ENCODE data around the gene TCIRG1. TPM values are rescaled to one million over a fixed set of nuclear protein-coding genes. Genes with fewer than 3 reads are reported as not detected.
A peak's percentile ranks its signal among the peaks of the same experiment; 100 is the strongest.

Gene TCIRG1
- total RNA-seq, 2 donors from 2014 or later, result 39.5 to 51.7 TPM

- DNase-seq (no peak), ATAC-seq (no peak)
- intact Hi-C loops (cut with DNase I), result no loop called here
These were observed 23.4 kb upstream of the TCIRG1 start for GRCh38 chr11:68015467-68015866.

DNA sequence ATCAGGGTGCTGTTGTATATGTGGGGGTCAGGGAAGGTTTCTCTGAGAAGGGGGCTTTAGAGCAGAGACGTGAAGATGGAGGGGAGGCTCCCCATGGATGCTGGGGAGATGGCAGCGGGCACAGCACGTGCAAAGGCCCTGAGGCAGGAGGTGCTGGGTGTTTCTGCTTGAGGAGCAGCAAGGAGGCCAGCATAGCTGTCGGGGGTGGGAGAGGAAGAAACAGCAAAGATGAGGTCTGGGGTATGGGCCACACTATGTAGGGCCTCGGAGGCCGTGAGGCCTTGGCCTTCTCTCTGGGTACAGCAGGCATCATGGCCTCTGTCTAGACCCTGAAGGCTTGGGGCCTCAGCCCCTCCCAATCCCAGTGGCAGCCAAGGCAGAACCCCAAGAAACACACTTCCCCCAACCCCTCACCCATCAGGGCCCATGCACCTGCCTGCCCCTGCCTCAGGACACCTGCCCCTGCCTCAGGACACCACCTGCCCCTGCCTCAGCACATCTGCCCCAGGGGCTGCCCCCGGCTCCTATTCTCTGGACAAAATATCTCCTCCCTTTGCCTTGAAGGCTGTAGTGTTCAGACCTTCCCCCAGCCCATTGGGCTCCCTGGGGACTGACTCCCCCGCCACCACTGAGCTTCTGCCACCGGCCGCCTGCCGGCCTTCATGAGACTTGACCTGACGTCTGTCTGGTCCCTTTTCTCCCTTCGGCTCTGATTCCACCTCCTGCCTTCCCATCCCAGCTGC lies 22.5 kb upstream of the TCIRG1 start:
- DNase-seq, result no peak
- intact Hi-C loops (cut with DNase I), result no loop called here
- no peak for ATAC-seq

GRCh38 chr11:68016904-68017817 lies 21.7 kb upstream of the TCIRG1 start:
- intact Hi-C loops (cut with DNase I), result no loop called here
- no peak for DNase-seq

GRCh38 chr11:68017980-68018729 lies 20.7 kb upstream of the TCIRG1 start:
- intact Hi-C loops (cut with DNase I), result no loop called here

More at GRCh38 chr11:68016904-68017817, 21.7 kb upstream of the TCIRG1 start:
- ATAC-seq, result no peak

DNA sequence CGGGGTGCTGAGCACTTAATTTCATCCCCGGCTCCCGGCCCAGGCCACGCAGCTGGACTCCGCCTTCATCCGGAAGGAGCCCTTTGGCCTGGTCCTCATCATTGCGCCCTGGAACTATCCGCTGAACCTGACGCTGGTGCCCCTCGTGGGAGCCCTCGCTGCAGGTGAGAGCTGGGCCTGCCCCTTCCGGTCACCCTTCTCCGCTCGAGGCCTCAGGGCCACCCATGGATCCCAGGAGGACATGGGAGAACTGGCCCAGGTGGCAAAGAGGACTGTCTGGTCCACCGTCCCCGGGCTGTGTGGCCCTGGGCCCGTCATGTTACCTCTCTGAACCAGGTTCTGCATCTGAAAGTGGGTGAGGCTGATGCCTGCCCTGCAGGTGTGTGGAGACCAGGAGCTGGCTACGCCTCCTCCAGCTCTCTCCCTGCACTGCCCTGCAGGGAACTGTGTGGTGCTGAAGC lies 20.1 kb upstream of the TCIRG1 start:
- intact Hi-C loops (cut with DNase I), result no loop called here
- ATAC-seq, result no peak
- no peak for DNase-seq

More at GRCh38 chr11:68017980-68018729, 20.7 kb upstream of the TCIRG1 start:
- ATAC-seq, result no peak
- DNase-seq, result no peak

DNA sequence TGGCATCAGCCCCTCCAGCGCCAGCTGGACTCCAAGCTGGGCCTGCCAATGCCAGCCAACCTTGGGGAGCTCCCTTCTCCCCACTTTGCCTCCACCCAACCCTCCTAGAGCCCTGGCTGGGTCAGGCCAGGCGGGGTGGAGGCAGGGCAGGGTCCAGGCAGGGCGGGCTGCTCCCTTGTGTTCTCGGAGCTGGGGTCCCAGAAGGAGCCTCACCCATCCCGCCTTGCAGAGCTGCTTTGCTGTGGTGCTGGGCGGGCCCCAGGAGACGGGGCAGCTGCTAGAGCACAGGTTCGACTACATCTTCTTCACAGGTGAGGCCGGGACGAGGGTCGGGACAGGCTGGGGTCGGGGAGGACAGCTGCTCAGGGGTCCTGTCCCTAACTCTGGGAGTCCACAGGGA lies 19.3 kb upstream of the TCIRG1 start:
- intact Hi-C loops (cut with DNase I), result no loop called here
- DNase-seq (no peak), ATAC-seq (no peak)

GRCh38 chr11:68020575-68020974 lies 18.2 kb upstream of the TCIRG1 start:
- ATAC-seq, result peak; percentile 9 to 36
- intact Hi-C loops (cut with DNase I), result no loop called here
- no peak for DNase-seq

DNA sequence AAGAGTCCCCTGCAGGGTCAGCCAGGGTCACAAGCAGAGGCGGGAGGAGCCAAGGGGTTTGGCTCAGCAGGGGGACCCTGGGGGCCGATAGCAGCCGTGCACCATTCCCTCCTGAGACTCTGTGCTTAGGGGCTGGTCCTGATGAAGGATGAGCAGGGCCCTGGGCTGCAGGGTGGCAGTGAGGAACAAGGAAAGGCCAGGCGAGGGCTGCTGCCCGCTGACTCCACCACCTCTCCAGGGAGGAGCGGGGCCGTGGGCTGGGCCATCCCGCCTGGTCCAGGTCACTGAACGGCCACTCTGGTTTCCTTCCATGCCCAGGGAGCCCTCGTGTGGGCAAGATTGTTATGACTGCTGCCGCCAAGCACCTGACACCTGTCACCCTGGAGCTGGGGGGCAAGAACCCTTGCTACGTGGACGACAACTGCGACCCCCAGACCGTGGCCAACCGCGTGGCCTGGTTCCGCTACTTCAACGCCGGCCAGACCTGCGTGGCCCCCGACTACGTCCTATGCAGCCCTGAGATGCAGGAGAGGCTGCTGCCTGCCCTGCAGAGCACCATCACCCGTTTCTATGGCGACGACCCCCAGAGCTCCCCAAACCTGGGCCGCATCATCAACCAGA lies 17.5 kb upstream of the TCIRG1 start:
- no peak for DNase-seq
- intact Hi-C loops (cut with DNase I), result no loop called here
- ATAC-seq, result peak in 1 of 2 donors; percentile 17

DNA sequence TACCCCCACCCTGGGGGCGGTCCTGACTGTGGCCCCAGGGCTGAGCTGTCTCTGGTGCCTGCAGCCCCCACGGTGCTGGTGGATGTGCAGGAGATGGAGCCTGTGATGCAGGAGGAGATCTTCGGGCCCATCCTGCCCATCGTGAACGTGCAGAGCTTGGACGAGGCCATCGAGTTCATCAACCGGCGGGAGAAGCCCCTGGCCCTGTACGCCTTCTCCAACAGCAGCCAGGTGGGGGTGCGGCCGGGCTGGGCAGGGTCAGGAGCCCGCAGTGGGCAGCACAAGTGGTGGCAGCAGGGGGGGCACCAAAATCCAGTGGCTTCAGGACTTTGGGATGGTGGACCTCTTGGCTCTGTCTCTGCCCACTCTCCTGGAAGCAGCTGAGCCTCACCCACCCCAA lies 16.3 kb upstream of the TCIRG1 start:
- DNase-seq (no peak), ATAC-seq (no peak)
- intact Hi-C loops (cut with DNase I), result no loop called here

DNA sequence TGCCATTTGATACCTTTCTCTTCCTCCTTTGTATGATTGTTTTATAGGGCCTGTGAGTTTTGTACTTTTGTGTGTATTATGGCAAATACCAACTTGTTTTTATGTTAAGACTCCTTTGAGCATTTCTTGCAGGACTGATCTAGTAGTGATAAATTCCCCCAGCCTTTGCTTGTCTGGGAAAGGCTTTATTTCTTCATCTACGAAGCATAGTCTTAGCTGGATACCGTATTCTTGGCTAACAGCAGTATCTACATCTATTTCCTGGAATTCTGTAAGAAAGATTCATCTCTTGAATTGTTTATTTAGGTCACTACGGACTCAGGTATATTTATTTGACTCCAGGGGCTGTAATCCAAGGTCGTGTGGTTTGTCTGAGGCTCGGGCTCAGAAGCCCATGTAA lies 14.3 kb upstream of the TCIRG1 start:
- no peak for DNase-seq
- intact Hi-C loops (cut with DNase I), result no loop called here
- ATAC-seq, result no peak

- DNase-seq, result no peak
- intact Hi-C loops (cut with DNase I), result no loop called here
- no peak for ATAC-seq
These were observed 13.8 kb upstream of the TCIRG1 start for GRCh38 chr11:68025047-68025446.

GRCh38 chr11:68026391-68027105 lies 12.3 kb upstream of the TCIRG1 start:
- DNase-seq (no peak), ATAC-seq (no peak)
- intact Hi-C loops (cut with DNase I), result no loop called here

DNA sequence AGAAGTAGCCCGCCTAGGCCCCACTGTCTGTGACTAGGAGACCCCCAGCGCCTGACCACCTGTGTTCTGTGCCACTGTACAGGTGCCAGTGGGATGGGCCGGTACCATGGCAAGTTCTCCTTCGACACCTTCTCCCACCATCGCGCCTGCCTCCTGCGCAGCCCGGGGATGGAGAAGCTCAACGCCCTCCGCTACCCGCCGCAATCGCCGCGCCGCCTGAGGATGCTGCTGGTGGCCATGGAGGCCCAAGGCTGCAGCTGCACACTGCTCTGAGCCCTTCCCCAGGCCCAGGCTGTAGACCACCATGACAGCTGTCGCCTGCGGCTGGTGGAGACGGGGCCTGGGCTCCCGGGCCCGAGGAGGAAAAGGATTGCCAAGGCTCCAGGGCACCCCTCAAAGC lies 11.2 kb upstream of the TCIRG1 start:
- intact Hi-C loops (cut with DNase I), result no loop called here
- ATAC-seq (no peak), DNase-seq (no peak)

DNA sequence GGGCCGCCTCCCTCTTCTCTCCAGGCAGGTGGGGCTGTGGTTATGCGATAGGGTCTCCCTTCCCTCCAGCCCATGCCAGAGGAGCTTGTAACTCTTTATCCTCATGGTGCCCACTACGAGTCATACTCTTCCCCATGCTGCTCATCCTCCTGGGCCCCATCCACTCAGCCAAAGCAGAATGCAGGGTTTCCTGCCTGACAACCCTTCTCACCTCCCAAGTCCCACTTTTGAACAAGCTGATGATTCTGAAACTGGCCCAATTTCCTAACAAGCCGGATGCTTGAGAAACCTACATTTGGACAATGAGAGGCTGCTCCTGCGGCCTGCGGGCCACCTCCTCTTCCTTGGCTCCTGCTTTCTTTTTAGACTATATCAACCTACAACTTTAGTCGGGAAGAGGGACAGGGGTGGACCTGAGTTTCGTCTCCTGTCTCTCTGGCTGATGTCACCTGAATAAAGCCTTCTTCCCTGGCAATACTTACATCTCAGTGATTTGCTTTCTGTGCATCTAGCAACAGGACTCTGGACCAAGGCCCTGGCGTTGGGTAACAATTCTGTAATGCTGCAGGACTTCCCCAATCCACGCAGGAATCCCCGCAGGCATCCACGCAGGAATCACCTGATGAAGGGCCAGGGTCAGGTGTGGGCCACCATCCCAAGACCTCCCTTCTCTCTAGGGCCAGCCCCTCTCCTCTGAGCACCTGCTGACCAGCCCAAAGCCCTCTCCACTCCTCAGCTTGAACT lies 9.9 kb upstream of the TCIRG1 start:
- DNase-seq (no peak), ATAC-seq (no peak)
- intact Hi-C loops (cut with DNase I), result no loop called here

DNA sequence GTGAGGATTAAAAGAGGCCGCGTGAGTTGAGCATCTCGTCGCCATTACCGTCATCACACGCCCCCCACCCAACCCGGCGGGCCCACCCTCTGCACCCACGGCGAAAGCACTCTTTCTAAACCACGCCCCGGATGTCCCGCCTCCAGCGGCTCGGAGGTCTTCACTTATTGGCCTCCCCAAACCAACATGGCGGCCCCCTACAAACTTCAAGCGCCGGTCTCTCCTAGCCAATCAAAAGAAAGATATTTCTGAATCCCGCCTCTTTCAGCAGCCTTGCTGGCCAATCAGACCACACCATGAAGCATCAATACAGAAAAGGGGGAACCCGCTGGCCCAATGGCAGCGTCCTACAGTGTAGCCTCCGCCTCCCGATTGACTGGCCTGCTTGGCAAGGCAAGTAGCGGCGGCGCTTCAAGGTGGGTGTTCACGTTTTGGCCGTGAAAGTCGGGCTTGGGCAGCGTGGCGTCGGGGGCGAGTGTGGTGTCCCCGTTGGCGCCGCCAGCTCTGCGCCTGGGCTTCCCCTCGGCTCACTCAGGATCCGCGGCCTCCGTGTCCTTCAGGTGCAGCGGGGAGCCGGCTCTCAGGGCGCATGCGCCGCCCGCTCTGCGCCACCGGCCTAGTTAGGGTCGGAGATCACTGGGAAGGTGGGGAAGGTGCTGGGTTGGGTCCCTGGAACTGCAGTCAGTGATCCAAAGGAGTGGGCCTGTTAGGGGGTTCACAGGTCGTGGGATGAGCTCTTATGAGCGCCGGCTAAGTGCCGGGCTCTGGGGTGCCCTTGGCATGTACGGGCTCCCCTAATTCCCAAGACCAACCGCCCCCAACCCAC lies 8.3 kb upstream of the TCIRG1 start, which contains the start of gene NDUFS8:
Gene NDUFS8 (plus strand): TSS at position 364 of the 826 bp plus-strand sequence. CDS start 1,471 bp downstream, outside the sequence.
- intact Hi-C loops (cut with DNase I), result loop anchor here in 1 of 2 donors (10.0 kb wide), 2 partner anchors 94 to 174 kb away; partner anchors contain the start of gene CHKA
- ATAC-seq, result peak; percentile 94
- peak; percentile 98 for DNase-seq

- peak; percentile 10 to 20 for ATAC-seq
- intact Hi-C loops (cut with DNase I), result loop anchor here in 1 of 2 donors (10.0 kb wide), 2 partner anchors 94 to 174 kb away; partner anchors contain the start of gene CHKA
- DNase-seq, result no peak
These were observed 7.7 kb upstream of the TCIRG1 start for GRCh38 chr11:68031144-68031464.

DNA sequence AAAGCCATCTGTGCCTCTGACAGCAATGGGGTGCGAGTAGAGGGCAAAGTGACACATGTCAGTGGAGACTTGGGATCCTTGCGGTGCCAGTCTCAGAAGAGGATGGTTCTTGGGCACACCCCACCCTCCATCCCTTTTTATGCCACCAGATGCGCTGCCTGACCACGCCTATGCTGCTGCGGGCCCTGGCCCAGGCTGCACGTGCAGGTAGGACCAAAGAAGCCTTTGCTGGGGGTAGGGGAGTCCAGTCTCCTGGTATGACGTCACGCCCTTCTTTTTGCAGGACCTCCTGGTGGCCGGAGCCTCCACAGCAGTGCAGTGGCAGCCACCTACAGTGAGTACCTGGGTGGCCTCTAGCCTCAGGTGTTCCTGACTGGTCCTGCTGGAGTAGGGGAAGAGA lies 6.8 kb upstream of the TCIRG1 start:
- DNase-seq, result no peak
- intact Hi-C loops (cut with DNase I), result loop anchor here in 1 of 2 donors (10.0 kb wide), 2 partner anchors 93 to 173 kb away; partner anchors contain the start of gene CHKA
- ATAC-seq, result no peak
